Trophoblast cell (in vitro differentiated cells and primary cell): Measurements from ENCODE around the gene BCAT1.

ENCODE experiments used
- DNase-seq, 2 donors: peaks; one replicate each; pipeline ENCODE4 v3.0.0-alpha.2; 2016
- H2AFZ ChIP-seq: 2 replicates; pipeline ENCODE4 v1.6.1; 2013; ENCODE audit warnings: low read length, moderate library complexity, mild to moderate bottlenecking; ENCODE audit not compliant: insufficient read depth, poor library complexity
- H2AK5ac ChIP-seq: 2 replicates; pipeline ENCODE4 v1.6.1; 2013; ENCODE audit warnings: mild to moderate bottlenecking, low read length
- H2BK120ac ChIP-seq: 2 replicates; pipeline ENCODE4 v1.6.1; 2013; ENCODE audit warnings: low read length, mild to moderate bottlenecking, moderate library complexity; ENCODE audit not compliant: insufficient read depth, poor library complexity
- H2BK12ac ChIP-seq: 2 replicates; pipeline ENCODE4 v1.6.1; 2013; ENCODE audit warnings: mild to moderate bottlenecking, low read length, moderate library complexity
- H2BK5ac ChIP-seq: 2 replicates; pipeline ENCODE4 v1.6.1; 2013; ENCODE audit warnings: low read length, low read depth, moderate library complexity, mild to moderate bottlenecking; ENCODE audit not compliant: poor library complexity
- H3K14ac ChIP-seq: 2 replicates; pipeline ENCODE4 v1.6.1; 2013; ENCODE audit warnings: mild to moderate bottlenecking, low read length
- H3K18ac ChIP-seq: 2 replicates; pipeline ENCODE4 v1.6.1; 2013; ENCODE audit warnings: mild to moderate bottlenecking, low read length
- H3K23ac ChIP-seq: 2 replicates; pipeline ENCODE4 v1.6.1; 2013; ENCODE audit warnings: low read length
- H3K27ac ChIP-seq: 2 replicates; pipeline ENCODE4 v1.5.1; 2013; ENCODE audit warnings: low read depth, mild to moderate bottlenecking, inconsistent platforms, low read length, moderate library complexity
- H3K27me3 ChIP-seq: 2 replicates; pipeline ENCODE4 v1.6.1; 2013; ENCODE audit warnings: inconsistent platforms, mild to moderate bottlenecking, low read length, moderate library complexity; ENCODE audit not compliant: insufficient read depth
- H3K36me3 ChIP-seq, 2 experiments: 1 replicate in 1 of 2; 2 replicates in 1 of 2; pipeline ENCODE4 v1.6.1; 2013; ENCODE audit warnings: low read length in 2 of 2, mild to moderate bottlenecking in 2 of 2, moderate library complexity in 1 of 2; ENCODE audit not compliant: insufficient read depth in 2 of 2, control insufficient read depth in 1 of 2
- H3K4ac ChIP-seq: 2 replicates; pipeline ENCODE4 v1.6.1; 2013; ENCODE audit warnings: low read depth, mild to moderate bottlenecking, low read length, moderate library complexity
- H3K4me1 ChIP-seq, 2 experiments: 1 replicate in 1 of 2; 2 replicates in 1 of 2; pipeline ENCODE4 v1.6.1; 2013; ENCODE audit warnings: low read length in 2 of 2, mild to moderate bottlenecking in 2 of 2, moderate library complexity in 1 of 2; ENCODE audit not compliant: insufficient read depth in 2 of 2, control insufficient read depth in 1 of 2
- H3K4me2 ChIP-seq: 2 replicates; pipeline ENCODE4 v1.6.1; 2013; ENCODE audit warnings: inconsistent platforms, mild to moderate bottlenecking, low read length, moderate library complexity
- H3K4me3 ChIP-seq: 2 replicates; pipeline ENCODE4 v1.5.1; 2013; ENCODE audit warnings: mild to moderate bottlenecking, low read depth, low read length, inconsistent platforms
- H3K79me1 ChIP-seq: one replicate; pipeline ENCODE4 v1.6.1; 2013; ENCODE audit warnings: low read length
- H3K79me2 ChIP-seq: 2 replicates; pipeline ENCODE4 v1.6.1; 2013; ENCODE audit warnings: low read length, mild to moderate bottlenecking; ENCODE audit not compliant: control insufficient read depth, insufficient read depth, poor library complexity
- H3K9ac ChIP-seq: 2 replicates; pipeline ENCODE4 v1.6.1; 2013; ENCODE audit warnings: mild to moderate bottlenecking, low read length
- H3K9me3 ChIP-seq: 2 replicates; pipeline ENCODE4 v1.6.1; 2013; ENCODE audit warnings: low read depth, mild to moderate bottlenecking, control low read depth, inconsistent platforms, low read length; ENCODE audit not compliant: insufficient read depth
- H4K12ac ChIP-seq: 2 replicates; pipeline ENCODE4 v1.6.1; 2013; ENCODE audit warnings: low read depth, mild to moderate bottlenecking, low read length, moderate library complexity
- H4K8ac ChIP-seq: 2 replicates; pipeline ENCODE4 v1.6.1; 2013; ENCODE audit warnings: low read depth, mild to moderate bottlenecking, low read length, moderate library complexity
- H4K91ac ChIP-seq: one replicate; pipeline ENCODE4 v1.6.1; 2013; ENCODE audit warnings: low read depth, mild to moderate bottlenecking, low read length, moderate library complexity
- WGBS: extraction: QIAGEN DNeasy Blood & Tissue Kit; methylation state at CpG from one replicate; pipeline ENCODE4 v1.1.7; 2013; ENCODE audit warnings: missing lambda C conversion rate; ENCODE audit not compliant: insufficient read length, insufficient coverage; ENCODE audit errors: extremely low coverage; 5-methylcytosine and 5-hydroxymethylcytosine counted together

BCAT1 gene

GRCh38 chr12:24860546-24860945 lies 88.4 kb downstream of the BCAT1 start:
- peak; percentile 54 to 83 for DNase-seq
- Histone ChIP-seq H3K27ac (no peak overlapping the region), H3K18ac (no peak overlapping the region), H2AK5ac (no peak overlapping the region), H3K79me2 (peaks cover 2% of the 10 kb centered on the region), H3K4ac (no peak overlapping the region), H4K12ac (no peak overlapping the region), H3K14ac (no peak overlapping the region), H3K23ac (no peak overlapping the region), H3K36me3 (peaks cover 0 to 4% of the 10 kb centered on the region in 2 experiments), H3K4me3 (no peak overlapping the region), H4K91ac (no peak overlapping the region), H3K27me3 (no peaks in the 10 kb centered on the region), H2BK12ac (no peak overlapping the region), H3K4me2 (no peak overlapping the region), H4K8ac (no peak overlapping the region), H3K4me1 (peaks cover 12 to 20% of the 10 kb centered on the region in 2 experiments), H2BK5ac (no peak overlapping the region), H2AFZ (no peak overlapping the region), H3K9me3 (no peaks in the 10 kb centered on the region), H3K79me1 (peaks cover 26% of the 10 kb centered on the region), H2BK120ac (no peak overlapping the region), H3K9ac (no peak overlapping the region)

GRCh38 chr12:24856541-24856940 lies 92.4 kb downstream of the BCAT1 start:
- H3K4me3 ChIP-seq: no peak overlapping the region
- H3K9me3 ChIP-seq: no peaks in the 10 kb centered on the region
- no peak overlapping the region for H3K18ac ChIP-seq
- H3K36me3 ChIP-seq: peaks cover 0 to 2% of the 10 kb centered on the region in 2 experiments
- no peak overlapping the region for H3K9ac ChIP-seq
- peak overlapping the region; percentile 14 for H2BK120ac ChIP-seq
- H4K91ac ChIP-seq: no peak overlapping the region
- DNase-seq: peak; percentile 57 to 79
- H4K12ac ChIP-seq: no peak overlapping the region
- peaks cover 15% of the 10 kb centered on the region for H3K79me1 ChIP-seq
- H3K27ac ChIP-seq: peak overlapping the region; percentile 20
- no CpG with 5 or more reads among the region's 3 CpGs for WGBS
- no peaks in the 10 kb centered on the region for H3K79me2 ChIP-seq
- no peak overlapping the region for H3K4ac ChIP-seq
- no peak overlapping the region for H2BK5ac ChIP-seq
- peaks cover 5 to 10% of the 10 kb centered on the region in 2 experiments for H3K4me1 ChIP-seq
- no peaks in the 10 kb centered on the region for H3K27me3 ChIP-seq
- no peak overlapping the region for H2AFZ ChIP-seq
- no peak overlapping the region for H3K4me2 ChIP-seq
- peak overlapping the region; percentile 6 for H2BK12ac ChIP-seq
- no peak overlapping the region for H3K14ac ChIP-seq
- no peak overlapping the region for H3K23ac ChIP-seq
- peak overlapping the region; percentile 8 for H4K8ac ChIP-seq
- no peak overlapping the region for H2AK5ac ChIP-seq

- H2AK5ac ChIP-seq: no peak overlapping the region
- H3K9ac ChIP-seq: no peak overlapping the region
- WGBS: no CpG with 5 or more reads among the region's 6 CpGs
- no peak overlapping the region for H4K12ac ChIP-seq
- H4K8ac ChIP-seq: no peak overlapping the region
- no peak overlapping the region for H3K23ac ChIP-seq
- H3K27ac ChIP-seq: no peak overlapping the region
- no peak overlapping the region for H3K18ac ChIP-seq
- H2BK12ac ChIP-seq: peak overlapping the region; percentile 77
- H3K79me2 ChIP-seq: no peaks in the 10 kb centered on the region
- no peak overlapping the region for H3K4me2 ChIP-seq
- no peak overlapping the region for H2BK5ac ChIP-seq
- no peak overlapping the region for H3K14ac ChIP-seq
- peak overlapping the region; percentile 26 for H4K91ac ChIP-seq
- H3K36me3 ChIP-seq: peaks cover 0 to 2% of the 10 kb centered on the region in 2 experiments
- no peak overlapping the region for H3K4me3 ChIP-seq
- DNase-seq: peak in 1 of 2 donors; percentile 42
- H3K27me3 ChIP-seq: no peaks in the 10 kb centered on the region
- peak overlapping the region; percentile 61 for H2BK120ac ChIP-seq
- H3K4ac ChIP-seq: no peak overlapping the region
- no peak overlapping the region for H2AFZ ChIP-seq
- no peaks in the 10 kb centered on the region for H3K9me3 ChIP-seq
- peaks cover 13% of the 10 kb centered on the region for H3K79me1 ChIP-seq
- peaks cover 5 to 10% of the 10 kb centered on the region in 2 experiments for H3K4me1 ChIP-seq
Observed at GRCh38 chr12:24854908-24855307, 94.0 kb downstream of the BCAT1 start.

GRCh38 chr12:24854017-24854416 lies 94.9 kb downstream of the BCAT1 start:
- H3K9me3 ChIP-seq: no peaks in the 10 kb centered on the region

More at GRCh38 chr12:24854017-24854416, 94.9 kb downstream of the BCAT1 start:
- Histone ChIP-seq H3K27me3 (no peaks in the 10 kb centered on the region), H3K27ac (no peak overlapping the region), H3K4me1 (peaks cover 5 to 12% of the 10 kb centered on the region in 2 experiments), H3K79me2 (no peaks in the 10 kb centered on the region), H4K8ac (peak overlapping the region; percentile 69), H3K4me2 (no peak overlapping the region), H3K4me3 (no peak overlapping the region), H3K18ac (peak overlapping the region; percentile 75), H4K91ac (no peak overlapping the region), H3K36me3 (peaks cover 3 to 8% of the 10 kb centered on the region in 2 experiments), H3K79me1 (peaks cover 13% of the 10 kb centered on the region), H3K23ac (no peak overlapping the region), H3K4ac (no peak overlapping the region), H2AFZ (no peak overlapping the region), H3K14ac (no peak overlapping the region), H2BK12ac (peak overlapping the region; percentile 71), H3K9ac (no peak overlapping the region), H2BK120ac (peak overlapping the region; percentile 42), H4K12ac (no peak overlapping the region), H2AK5ac (no peak overlapping the region), H2BK5ac (no peak overlapping the region)
- WGBS: no CpG with 5 or more reads among the region's 1 CpG
- no peak for DNase-seq
